ENCODE measurements around the gene MTOR.

- TF ChIP-seq, protein P1, sequence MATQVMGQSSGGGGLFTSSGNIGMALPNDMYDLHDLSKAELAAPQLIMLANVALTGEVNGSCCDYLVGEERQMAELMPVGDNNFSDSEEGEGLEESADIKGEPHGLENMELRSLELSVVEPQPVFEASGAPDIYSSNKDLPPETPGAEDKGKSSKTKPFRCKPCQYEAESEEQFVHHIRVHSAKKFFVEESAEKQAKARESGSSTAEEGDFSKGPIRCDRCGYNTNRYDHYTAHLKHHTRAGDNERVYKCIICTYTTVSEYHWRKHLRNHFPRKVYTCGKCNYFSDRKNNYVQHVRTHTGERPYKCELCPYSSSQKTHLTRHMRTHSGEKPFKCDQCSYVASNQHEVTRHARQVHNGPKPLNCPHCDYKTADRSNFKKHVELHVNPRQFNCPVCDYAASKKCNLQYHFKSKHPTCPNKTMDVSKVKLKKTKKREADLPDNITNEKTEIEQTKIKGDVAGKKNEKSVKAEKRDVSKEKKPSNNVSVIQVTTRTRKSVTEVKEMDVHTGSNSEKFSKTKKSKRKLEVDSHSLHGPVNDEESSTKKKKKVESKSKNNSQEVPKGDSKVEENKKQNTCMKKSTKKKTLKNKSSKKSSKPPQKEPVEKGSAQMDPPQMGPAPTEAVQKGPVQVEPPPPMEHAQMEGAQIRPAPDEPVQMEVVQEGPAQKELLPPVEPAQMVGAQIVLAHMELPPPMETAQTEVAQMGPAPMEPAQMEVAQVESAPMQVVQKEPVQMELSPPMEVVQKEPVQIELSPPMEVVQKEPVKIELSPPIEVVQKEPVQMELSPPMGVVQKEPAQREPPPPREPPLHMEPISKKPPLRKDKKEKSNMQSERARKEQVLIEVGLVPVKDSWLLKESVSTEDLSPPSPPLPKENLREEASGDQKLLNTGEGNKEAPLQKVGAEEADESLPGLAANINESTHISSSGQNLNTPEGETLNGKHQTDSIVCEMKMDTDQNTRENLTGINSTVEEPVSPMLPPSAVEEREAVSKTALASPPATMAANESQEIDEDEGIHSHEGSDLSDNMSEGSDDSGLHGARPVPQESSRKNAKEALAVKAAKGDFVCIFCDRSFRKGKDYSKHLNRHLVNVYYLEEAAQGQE (IDR thresholded peaks at IDR 0.05; ENCODE audit: insufficient read depth in 1 of 2, low read depth in 2 of 2, low read length in 2 of 2): no peak
- TF ChIP-seq POLR2AphosphoS5 (IDR thresholded peaks at IDR 0.05; ENCODE audit: low read depth, low read length) (no peak), TAF1 (IDR thresholded peaks at IDR 0.05; ENCODE audit: borderline replicate concordance, insufficient read depth, low read length) (no peak)
These were observed 112.0 kb downstream of the MTOR start for GRCh38 chr1:11150326-11150725.

Data from PFSK-1 (cell line).